ENCODE measurements around the gene ADGRG3. TPM values are rescaled to one million over a fixed set of nuclear protein-coding genes. Genes with fewer than 3 reads are reported as not detected.

The ADGRG3 gene
- total and polyA plus RNA-seq, 2 experiments from 2014 or later, result not detected

DNA sequence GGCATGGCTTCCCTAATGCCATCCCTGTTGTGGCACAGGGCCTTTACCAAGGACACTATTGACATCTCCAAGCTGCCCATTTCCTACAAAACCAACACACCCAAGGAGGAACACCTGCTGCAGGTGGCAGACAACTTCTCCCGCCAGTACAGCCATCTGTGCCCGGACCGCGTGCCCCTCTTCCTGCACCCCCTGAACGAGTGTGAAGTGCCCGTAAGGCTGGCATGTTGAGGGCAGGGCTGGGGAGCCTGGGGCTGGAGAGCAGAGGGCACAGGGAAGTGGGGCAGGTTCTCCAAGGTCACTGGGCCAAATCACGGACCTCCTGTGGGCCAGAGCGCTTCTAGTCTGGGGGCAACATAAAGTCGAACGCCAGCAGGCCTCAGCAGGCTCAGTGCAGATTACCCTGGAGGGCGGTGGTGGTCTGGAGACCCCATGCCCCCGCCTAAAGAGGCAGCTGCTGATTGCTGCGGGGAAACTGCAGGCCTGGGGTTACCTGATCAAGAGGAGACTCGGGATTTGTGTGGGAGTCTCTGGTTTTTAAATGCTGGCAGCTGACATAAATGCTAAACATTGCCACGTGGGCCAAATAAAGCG is 30.8 kb downstream of the ADGRG3 start:
- H3K4me3 ChIP-seq, result no peak overlapping the region
- no peaks in the 10 kb centered on the region for H3K9me3 ChIP-seq (ENCODE audit: low read depth)
- H3K27ac ChIP-seq, result no peak overlapping the region
- H3K4me2 ChIP-seq, result no peak overlapping the region
- no peak for DNase-seq (ENCODE audit: low spot score)
- no peak overlapping the region for H2AFZ ChIP-seq
- WGBS (ENCODE audit: low lambda C conversion rate, missing lambda C conversion rate), result 82% methylated on average over 15 of the region's 16 CpGs
- TF ChIP-seq, protein P1, sequence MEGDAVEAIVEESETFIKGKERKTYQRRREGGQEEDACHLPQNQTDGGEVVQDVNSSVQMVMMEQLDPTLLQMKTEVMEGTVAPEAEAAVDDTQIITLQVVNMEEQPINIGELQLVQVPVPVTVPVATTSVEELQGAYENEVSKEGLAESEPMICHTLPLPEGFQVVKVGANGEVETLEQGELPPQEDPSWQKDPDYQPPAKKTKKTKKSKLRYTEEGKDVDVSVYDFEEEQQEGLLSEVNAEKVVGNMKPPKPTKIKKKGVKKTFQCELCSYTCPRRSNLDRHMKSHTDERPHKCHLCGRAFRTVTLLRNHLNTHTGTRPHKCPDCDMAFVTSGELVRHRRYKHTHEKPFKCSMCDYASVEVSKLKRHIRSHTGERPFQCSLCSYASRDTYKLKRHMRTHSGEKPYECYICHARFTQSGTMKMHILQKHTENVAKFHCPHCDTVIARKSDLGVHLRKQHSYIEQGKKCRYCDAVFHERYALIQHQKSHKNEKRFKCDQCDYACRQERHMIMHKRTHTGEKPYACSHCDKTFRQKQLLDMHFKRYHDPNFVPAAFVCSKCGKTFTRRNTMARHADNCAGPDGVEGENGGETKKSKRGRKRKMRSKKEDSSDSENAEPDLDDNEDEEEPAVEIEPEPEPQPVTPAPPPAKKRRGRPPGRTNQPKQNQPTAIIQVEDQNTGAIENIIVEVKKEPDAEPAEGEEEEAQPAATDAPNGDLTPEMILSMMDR (IDR thresholded peaks at IDR 0.05; ENCODE audit: poor library complexity), result no peak
- TF ChIP-seq EZH2 (IDR thresholded peaks at IDR 0.05; ENCODE audit: borderline replicate concordance) (no peak), EZH2phosphoT487 (IDR thresholded peaks at IDR 0.05; ENCODE audit: low read depth, severe bottlenecking, unreplicated experiment) (no peak)
- H3K79me2 ChIP-seq, result no peaks in the 10 kb centered on the region
- no peaks in the 10 kb centered on the region for H3K27me3 ChIP-seq
- no peaks in the 10 kb centered on the region for H4K20me1 ChIP-seq (ENCODE audit: insufficient read depth, poor library complexity, severe bottlenecking)
- H3K36me3 ChIP-seq (replicated peaks; ENCODE audit: insufficient read depth, low read depth), result no peaks in the 10 kb centered on the region
- H3K9me2 ChIP-seq (replicated peaks; ENCODE audit: insufficient read depth), result no peaks in the 10 kb centered on the region
- peaks cover 19% of the 10 kb centered on the region for H3K4me1 ChIP-seq (ENCODE audit: insufficient read depth)

DNA sequence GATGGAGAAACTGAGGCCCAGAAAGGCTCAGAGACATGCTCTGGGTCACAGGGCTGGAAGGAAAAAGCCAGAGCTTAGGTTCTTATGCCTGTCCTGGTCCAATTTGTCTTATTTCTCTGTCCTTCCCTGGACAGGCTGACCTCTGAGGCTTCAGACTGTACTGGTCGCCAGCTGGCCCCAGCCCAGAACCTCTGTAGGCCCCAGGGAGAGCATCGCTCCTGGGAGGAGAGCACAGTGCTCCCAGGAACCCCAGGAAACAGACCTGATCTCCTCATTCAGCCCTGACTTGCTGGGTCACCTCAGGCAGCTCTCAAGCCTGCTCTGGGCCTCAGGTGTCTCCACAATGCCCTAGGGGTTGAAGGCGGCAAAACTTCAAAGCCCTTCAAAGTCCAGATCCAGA is 31.4 kb downstream of the ADGRG3 start:
- Histone ChIP-seq H3K27ac (no peak overlapping the region), H3K9me2 (replicated peaks; ENCODE audit: insufficient read depth) (no peaks in the 10 kb centered on the region), H3K4me1 (ENCODE audit: insufficient read depth) (peaks cover 24% of the 10 kb centered on the region), H3K9me3 (ENCODE audit: low read depth) (no peaks in the 10 kb centered on the region), H3K79me2 (no peaks in the 10 kb centered on the region), H3K36me3 (replicated peaks; ENCODE audit: insufficient read depth, low read depth) (no peaks in the 10 kb centered on the region), H3K4me3 (no peak overlapping the region), H2AFZ (no peak overlapping the region), H3K4me2 (no peak overlapping the region), H4K20me1 (ENCODE audit: insufficient read depth, poor library complexity, severe bottlenecking) (no peaks in the 10 kb centered on the region), H3K27me3 (no peaks in the 10 kb centered on the region)
- WGBS (ENCODE audit: low lambda C conversion rate, missing lambda C conversion rate), result 90% methylated on average over 3 of the region's 3 CpGs
- TF ChIP-seq, protein P1 (IDR thresholded peaks at IDR 0.05; ENCODE audit: poor library complexity), result no peak
- TF ChIP-seq EZH2phosphoT487 (IDR thresholded peaks at IDR 0.05; ENCODE audit: low read depth, severe bottlenecking, unreplicated experiment), result no peak
- no peak for TF ChIP-seq EZH2 (IDR thresholded peaks at IDR 0.05; ENCODE audit: borderline replicate concordance)
- DNase-seq (ENCODE audit: low spot score), result no peak

DNA sequence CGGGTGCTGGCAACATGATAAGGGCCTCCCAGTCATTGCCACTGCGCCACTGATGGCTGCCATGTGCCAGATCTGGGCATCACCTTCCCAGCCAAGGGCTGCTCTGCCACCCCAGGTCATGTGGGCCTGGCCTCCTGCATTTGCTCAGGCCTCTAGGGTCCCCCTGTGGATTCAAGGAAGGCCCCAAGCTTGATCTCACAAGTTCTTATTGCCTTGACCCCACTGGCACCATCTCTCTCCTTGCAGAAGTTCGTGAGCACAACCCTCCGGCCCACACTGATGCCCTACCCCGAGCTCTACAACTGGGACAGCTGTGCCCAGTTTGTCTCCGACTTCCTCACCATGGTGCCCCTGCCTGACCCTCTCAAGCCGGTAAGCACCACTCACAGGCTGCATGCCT is 31.8 kb downstream of the ADGRG3 start:
- H3K79me2 ChIP-seq, result no peaks in the 10 kb centered on the region

More for the DNA sequence above, 31.8 kb downstream of the ADGRG3 start:
- TF ChIP-seq EZH2phosphoT487 (IDR thresholded peaks at IDR 0.05; ENCODE audit: low read depth, severe bottlenecking, unreplicated experiment) (no peak), EZH2 (IDR thresholded peaks at IDR 0.05; ENCODE audit: borderline replicate concordance) (no peak)
- TF ChIP-seq, protein P1 (IDR thresholded peaks at IDR 0.05; ENCODE audit: poor library complexity), result no peak
- Histone ChIP-seq H3K27ac (peak overlapping the region; percentile 72), H2AFZ (no peak overlapping the region), H3K4me2 (no peak overlapping the region), H3K9me3 (ENCODE audit: low read depth) (no peaks in the 10 kb centered on the region), H3K36me3 (replicated peaks; ENCODE audit: insufficient read depth, low read depth) (no peaks in the 10 kb centered on the region), H3K4me3 (no peak overlapping the region), H3K27me3 (no peaks in the 10 kb centered on the region), H3K4me1 (ENCODE audit: insufficient read depth) (peaks cover 28% of the 10 kb centered on the region), H3K9me2 (replicated peaks; ENCODE audit: insufficient read depth) (no peaks in the 10 kb centered on the region), H4K20me1 (ENCODE audit: insufficient read depth, poor library complexity, severe bottlenecking) (no peaks in the 10 kb centered on the region)
- no peak for DNase-seq (ENCODE audit: low spot score)
- whole genome bisulfite sequencing (ENCODE audit: low lambda C conversion rate, missing lambda C conversion rate), result 88% methylated on average over 7 of the region's 7 CpGs
